Smooth muscle cell (in vitro differentiated cells): ENCODE measurements around the gene MX1. TPM values are rescaled to one million over a fixed set of nuclear protein-coding genes. Genes with fewer than 3 reads are reported as not detected.

Experiments
- DNase-seq: peaks from one replicate; lab custom pipeline; 2025; ENCODE audit not compliant: unreplicated experiment; lab: John Stamatoyannopoulos, UW
- H2AFZ ChIP-seq: fragments of 200-600 bp; sonication (generic); 2 replicates; pipeline ENCODE4 v1.6.0; 2016; ENCODE audit warnings: antibody characterized with exemption, low read depth, mild to moderate bottlenecking
- H3F3A ChIP-seq: fragments of 200-600 bp; sonication (generic); 2 replicates; pipeline ENCODE4 v1.6.0; 2017; ENCODE audit warnings: antibody characterized with exemption, low read depth
- H3K27ac ChIP-seq: fragments of 200-600 bp; sonication (generic); 2 replicates; pipeline ENCODE4 v1.5.1; 2016; ENCODE audit warnings: low read depth, mild to moderate bottlenecking
- H3K27me3 ChIP-seq: fragments of 200-600 bp; sonication (generic); 2 replicates; pipeline ENCODE4 v1.6.1; 2016; ENCODE audit warnings: low read depth, mild to moderate bottlenecking
- H3K36me3 ChIP-seq: fragments of 200-600 bp; sonication (generic); 2 replicates; pipeline ENCODE4 v1.5.1; 2016; ENCODE audit warnings: low read depth
- H3K4me1 ChIP-seq: fragments of 200-600 bp; sonication (generic); 2 replicates; pipeline ENCODE4 v1.5.1; 2016; ENCODE audit warnings: low read depth
- H3K4me2 ChIP-seq: fragments of 200-600 bp; sonication (generic); 2 replicates; pipeline ENCODE4 v1.6.0; 2016; ENCODE audit warnings: mild to moderate bottlenecking
- H3K4me3 ChIP-seq: fragments of 200-600 bp; sonication (generic); 2 replicates; pipeline ENCODE4 v1.5.1; 2016; ENCODE audit warnings: mild to moderate bottlenecking
- H3K79me2 ChIP-seq: fragments of 200-600 bp; sonication (generic); 2 replicates; pipeline ENCODE4 v1.6.0; 2016; ENCODE audit warnings: low read depth, mild to moderate bottlenecking
- H3K9ac ChIP-seq: fragments of 200-600 bp; sonication (generic); 2 replicates; pipeline ENCODE4 v1.6.0; 2016; ENCODE audit warnings: low read depth
- H3K9me3 ChIP-seq: fragments of 200-600 bp; sonication (generic); replicated peaks from 2 replicates; pipeline ENCODE4 v1.5.1; 2016; ENCODE audit warnings: low read depth
- H4K20me1 ChIP-seq: fragments of 200-600 bp; sonication (generic); 2 replicates; pipeline ENCODE4 v1.6.0; 2016; ENCODE audit warnings: low read depth
- CTCF ChIP-seq: fragments of 200-600 bp; sonication (generic); IDR thresholded peaks from 2 replicates; pipeline ENCODE4 v1.5.1; 2017; ENCODE audit warnings: borderline replicate concordance, mild to moderate bottlenecking, antibody characterized with exemption; ENCODE audit not compliant: insufficient read depth, poor library complexity, severe bottlenecking
- WGBS: methylation state at CpG from one replicate; pipeline ENCODE4 v1.1.7; 2016; ENCODE audit warnings: low lambda C conversion rate; 5-methylcytosine and 5-hydroxymethylcytosine counted together
- polyA plus RNA-seq: library from polyadenylated mRNA; unstranded; fragments of >200 nt; fragmentation: Nextera tagmentation; extraction: Ambion mirVana; gene quantifications from 2 replicates; pipeline ENCODE4 v1.2.1, GENCODE V29; 2016
- total RNA-seq: library from RNA; depleted of rRNA; stranded (reverse); fragments of >200 nt; gene quantifications from 2 replicates; pipeline ENCODE4 v1.2.3, GENCODE V29; 2014

MX1 gene
- total and polyA plus RNA-seq, 2 experiments from 2014 or later: 1.3 to 3.5 TPM

GRCh38 chr21:41388259-41388658 is 37.8 kb upstream of the MX1 start:
- no peaks in the 10 kb centered on the region for H3K27me3 ChIP-seq
- no peak overlapping the region for H3K27ac ChIP-seq
- H3F3A ChIP-seq: no peaks in the 10 kb centered on the region
- no peaks in the 10 kb centered on the region for H4K20me1 ChIP-seq
- no peak overlapping the region for H2AFZ ChIP-seq
- no peak for TF ChIP-seq CTCF
- H3K36me3 ChIP-seq: no peaks in the 10 kb centered on the region
- no peaks in the 10 kb centered on the region for H3K79me2 ChIP-seq
- DNase-seq: no peak
- no peaks in the 10 kb centered on the region for H3K4me1 ChIP-seq
- no peak overlapping the region for H3K4me2 ChIP-seq
- H3K9ac ChIP-seq: no peak overlapping the region
- no peak overlapping the region for H3K4me3 ChIP-seq
- 95% methylated on average over 14 of the region's 14 CpGs for WGBS
- H3K9me3 ChIP-seq: no peaks in the 10 kb centered on the region

GRCh38 chr21:41390043-41390639 is 35.9 kb upstream of the MX1 start:
- Histone ChIP-seq H3F3A (no peaks in the 10 kb centered on the region), H3K36me3 (no peaks in the 10 kb centered on the region), H4K20me1 (no peaks in the 10 kb centered on the region), H3K4me3 (no peak overlapping the region), H3K4me2 (no peak overlapping the region), H3K27me3 (no peaks in the 10 kb centered on the region), H3K9me3 (no peaks in the 10 kb centered on the region), H3K79me2 (no peaks in the 10 kb centered on the region), H3K27ac (no peak overlapping the region), H3K4me1 (no peaks in the 10 kb centered on the region), H3K9ac (no peak overlapping the region), H2AFZ (no peak overlapping the region)
- TF ChIP-seq CTCF: no peak
- 91% methylated on average over 17 of the region's 17 CpGs for WGBS
- DNase-seq: no peak

GRCh38 chr21:41393876-41394465 is 32.1 kb upstream of the MX1 start:
- H3K4me3 ChIP-seq: no peak overlapping the region
- no peaks in the 10 kb centered on the region for H3K27me3 ChIP-seq
- H3K79me2 ChIP-seq: no peaks in the 10 kb centered on the region
- H3K4me1 ChIP-seq: no peaks in the 10 kb centered on the region
- DNase-seq: no peak
- H3K27ac ChIP-seq: no peak overlapping the region
- H3K4me2 ChIP-seq: no peak overlapping the region
- H4K20me1 ChIP-seq: no peaks in the 10 kb centered on the region
- WGBS: 94% methylated on average over 8 of the region's 8 CpGs
- no peaks in the 10 kb centered on the region for H3F3A ChIP-seq
- H2AFZ ChIP-seq: no peak overlapping the region
- H3K9me3 ChIP-seq: no peaks in the 10 kb centered on the region
- TF ChIP-seq CTCF: no peak
- no peak overlapping the region for H3K9ac ChIP-seq
- H3K36me3 ChIP-seq: no peaks in the 10 kb centered on the region

DNA sequence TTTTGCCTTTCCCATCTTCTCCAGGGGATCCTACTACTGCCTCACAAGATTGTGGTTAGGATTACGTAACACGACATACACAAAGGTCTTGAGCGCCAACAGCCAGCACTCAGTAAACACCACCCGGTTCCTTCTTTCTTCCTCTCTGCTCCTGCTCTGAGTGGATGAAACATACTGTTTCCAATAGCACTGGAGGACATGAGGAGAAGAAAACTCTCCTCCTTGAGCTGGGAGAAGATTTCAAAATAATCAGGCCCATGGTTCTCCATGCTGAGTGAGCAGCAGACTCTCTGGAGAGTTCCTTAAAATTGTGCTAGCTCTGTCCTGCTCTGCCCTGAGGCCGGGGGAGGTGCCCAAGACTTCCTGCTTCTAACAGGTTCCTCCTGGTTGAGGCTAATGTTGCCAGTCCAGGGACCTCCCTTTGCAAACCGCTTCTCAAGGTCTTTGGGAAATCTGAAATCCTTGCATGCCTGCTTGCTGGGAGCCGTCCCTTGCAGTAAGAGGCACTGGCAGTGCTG is 29.4 kb upstream of the MX1 start:
- H3K9ac ChIP-seq: no peak overlapping the region
- 63% methylated on average over 7 of the region's 7 CpGs for WGBS
- no peak overlapping the region for H2AFZ ChIP-seq
- DNase-seq: no peak
- H3K27me3 ChIP-seq: no peaks in the 10 kb centered on the region
- H3K36me3 ChIP-seq: no peaks in the 10 kb centered on the region
- no peaks in the 10 kb centered on the region for H3K4me1 ChIP-seq
- no peaks in the 10 kb centered on the region for H4K20me1 ChIP-seq
- H3K9me3 ChIP-seq: no peaks in the 10 kb centered on the region
- H3F3A ChIP-seq: no peaks in the 10 kb centered on the region
- no peaks in the 10 kb centered on the region for H3K79me2 ChIP-seq
- no peak overlapping the region for H3K27ac ChIP-seq
- H3K4me3 ChIP-seq: no peak overlapping the region
- TF ChIP-seq CTCF: no peak
- no peak overlapping the region for H3K4me2 ChIP-seq
